H1 (cell line): Measurements from ENCODE around the gene COL19A1. TPM values are rescaled to one million over a fixed set of nuclear protein-coding genes. Genes with fewer than 3 reads are reported as not detected.

Experiments
- BRCA1 ChIP-seq: IDR thresholded peaks from 2 replicates; pipeline ENCODE4 v1.6.1; 2012; ENCODE audit warnings: low read depth, low read length, improper control_type of control experiment
- CEBPB ChIP-seq: IDR thresholded peaks from 2 replicates; pipeline ENCODE4 v1.6.1; 2012; ENCODE audit warnings: low read depth, low read length
- KDM4A ChIP-seq: IDR thresholded peaks from one replicate; pipeline ENCODE4 v1.7.1; 2012; ENCODE audit warnings: low read depth, mild to moderate bottlenecking, moderate library complexity, low read length, inconsistent platforms; ENCODE audit not compliant: severe bottlenecking
- KDM5A ChIP-seq: fragments of 200-600 bp; IDR thresholded peaks from 2 replicates; pipeline ENCODE4 v1.7.1; 2012; ENCODE audit warnings: mild to moderate bottlenecking, low read length, inconsistent platforms, mixed read lengths
- POU5F1 ChIP-seq: IDR thresholded peaks from 2 replicates; pipeline ENCODE4 v1.6.1; 2011; ENCODE audit warnings: low read depth, mild to moderate bottlenecking, low read length, moderate library complexity
- RXRA ChIP-seq: IDR thresholded peaks from 2 replicates; pipeline ENCODE4 v1.6.1; 2011; ENCODE audit warnings: low read depth, mild to moderate bottlenecking, low read length, moderate library complexity; ENCODE audit not compliant: insufficient read depth
- SP4 ChIP-seq: IDR thresholded peaks from 2 replicates; pipeline ENCODE4 v1.6.1; 2012; ENCODE audit warnings: low read length, inconsistent platforms
- TAF1 ChIP-seq: IDR thresholded peaks from 2 replicates; pipeline ENCODE4 v1.6.1; 2011; ENCODE audit warnings: mild to moderate bottlenecking, low read depth, low read length
- polyA plus RNA-seq, 7 experiments: library from polyadenylated mRNA; depleted of rRNA in 3 of 7; stranded (reverse) in 5 of 7; unstranded in 2 of 7; fragments of >200 nt in 5 of 7; fragments of 200-250 nt in 2 of 7; gene quantifications; 1 replicate in 5 of 7; 2 replicates in 1 of 7; 4 replicates in 1 of 7; pipeline versions ENCODE4 v1.2.1 to v1.2.3, GENCODE V29; 2011 to 2013; ENCODE audit warnings: missing spikeins in 2 of 7, mixed read lengths in 2 of 7
- total RNA-seq: library from RNA; stranded (reverse); fragmentation: NEBNext Ultra II Directional; extraction: Animal tissue kit (Norgen Biotek cat#: 25700); gene quantifications from 2 replicates; pipeline ENCODE4 v1.2.1, GENCODE V29; 2021
- TF ChIP-seq, protein P1 (sequence below): fragments of 300-600 bp; sonication (generic); IDR thresholded peaks from 2 replicates; pipeline ENCODE4 v1.7.1; 2012; ENCODE audit warnings: low read length, moderate library complexity, mild to moderate bottlenecking, inconsistent platforms; ENCODE audit not compliant: insufficient replicate concordance

The COL19A1 gene
- total and polyA plus RNA-seq, 2 of the 8 experiments (the other 6 are each of a cell fraction or from before 2014, with no cell fraction given) = not detected

DNA sequence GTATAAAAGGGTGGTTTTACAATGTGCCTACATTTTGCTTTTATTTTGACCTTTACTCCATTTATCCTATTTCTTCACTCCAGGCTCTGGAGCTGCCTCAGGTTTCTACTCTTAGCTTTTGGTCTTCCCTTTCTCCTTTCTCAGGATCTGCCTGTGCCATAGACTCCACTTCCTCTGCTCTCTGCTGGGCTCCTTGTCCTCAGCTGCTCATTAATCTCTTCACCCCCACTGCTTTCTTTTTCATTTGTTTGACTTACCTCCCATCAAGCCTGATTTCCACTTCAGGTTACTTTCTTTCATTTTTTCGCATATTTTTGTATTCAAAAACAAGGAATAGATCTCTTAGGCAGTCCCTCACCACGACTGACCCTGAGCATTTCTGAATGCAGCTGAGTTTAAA, 106.8 kb downstream of the COL19A1 start (continued):
- TF ChIP-seq, protein P1, sequence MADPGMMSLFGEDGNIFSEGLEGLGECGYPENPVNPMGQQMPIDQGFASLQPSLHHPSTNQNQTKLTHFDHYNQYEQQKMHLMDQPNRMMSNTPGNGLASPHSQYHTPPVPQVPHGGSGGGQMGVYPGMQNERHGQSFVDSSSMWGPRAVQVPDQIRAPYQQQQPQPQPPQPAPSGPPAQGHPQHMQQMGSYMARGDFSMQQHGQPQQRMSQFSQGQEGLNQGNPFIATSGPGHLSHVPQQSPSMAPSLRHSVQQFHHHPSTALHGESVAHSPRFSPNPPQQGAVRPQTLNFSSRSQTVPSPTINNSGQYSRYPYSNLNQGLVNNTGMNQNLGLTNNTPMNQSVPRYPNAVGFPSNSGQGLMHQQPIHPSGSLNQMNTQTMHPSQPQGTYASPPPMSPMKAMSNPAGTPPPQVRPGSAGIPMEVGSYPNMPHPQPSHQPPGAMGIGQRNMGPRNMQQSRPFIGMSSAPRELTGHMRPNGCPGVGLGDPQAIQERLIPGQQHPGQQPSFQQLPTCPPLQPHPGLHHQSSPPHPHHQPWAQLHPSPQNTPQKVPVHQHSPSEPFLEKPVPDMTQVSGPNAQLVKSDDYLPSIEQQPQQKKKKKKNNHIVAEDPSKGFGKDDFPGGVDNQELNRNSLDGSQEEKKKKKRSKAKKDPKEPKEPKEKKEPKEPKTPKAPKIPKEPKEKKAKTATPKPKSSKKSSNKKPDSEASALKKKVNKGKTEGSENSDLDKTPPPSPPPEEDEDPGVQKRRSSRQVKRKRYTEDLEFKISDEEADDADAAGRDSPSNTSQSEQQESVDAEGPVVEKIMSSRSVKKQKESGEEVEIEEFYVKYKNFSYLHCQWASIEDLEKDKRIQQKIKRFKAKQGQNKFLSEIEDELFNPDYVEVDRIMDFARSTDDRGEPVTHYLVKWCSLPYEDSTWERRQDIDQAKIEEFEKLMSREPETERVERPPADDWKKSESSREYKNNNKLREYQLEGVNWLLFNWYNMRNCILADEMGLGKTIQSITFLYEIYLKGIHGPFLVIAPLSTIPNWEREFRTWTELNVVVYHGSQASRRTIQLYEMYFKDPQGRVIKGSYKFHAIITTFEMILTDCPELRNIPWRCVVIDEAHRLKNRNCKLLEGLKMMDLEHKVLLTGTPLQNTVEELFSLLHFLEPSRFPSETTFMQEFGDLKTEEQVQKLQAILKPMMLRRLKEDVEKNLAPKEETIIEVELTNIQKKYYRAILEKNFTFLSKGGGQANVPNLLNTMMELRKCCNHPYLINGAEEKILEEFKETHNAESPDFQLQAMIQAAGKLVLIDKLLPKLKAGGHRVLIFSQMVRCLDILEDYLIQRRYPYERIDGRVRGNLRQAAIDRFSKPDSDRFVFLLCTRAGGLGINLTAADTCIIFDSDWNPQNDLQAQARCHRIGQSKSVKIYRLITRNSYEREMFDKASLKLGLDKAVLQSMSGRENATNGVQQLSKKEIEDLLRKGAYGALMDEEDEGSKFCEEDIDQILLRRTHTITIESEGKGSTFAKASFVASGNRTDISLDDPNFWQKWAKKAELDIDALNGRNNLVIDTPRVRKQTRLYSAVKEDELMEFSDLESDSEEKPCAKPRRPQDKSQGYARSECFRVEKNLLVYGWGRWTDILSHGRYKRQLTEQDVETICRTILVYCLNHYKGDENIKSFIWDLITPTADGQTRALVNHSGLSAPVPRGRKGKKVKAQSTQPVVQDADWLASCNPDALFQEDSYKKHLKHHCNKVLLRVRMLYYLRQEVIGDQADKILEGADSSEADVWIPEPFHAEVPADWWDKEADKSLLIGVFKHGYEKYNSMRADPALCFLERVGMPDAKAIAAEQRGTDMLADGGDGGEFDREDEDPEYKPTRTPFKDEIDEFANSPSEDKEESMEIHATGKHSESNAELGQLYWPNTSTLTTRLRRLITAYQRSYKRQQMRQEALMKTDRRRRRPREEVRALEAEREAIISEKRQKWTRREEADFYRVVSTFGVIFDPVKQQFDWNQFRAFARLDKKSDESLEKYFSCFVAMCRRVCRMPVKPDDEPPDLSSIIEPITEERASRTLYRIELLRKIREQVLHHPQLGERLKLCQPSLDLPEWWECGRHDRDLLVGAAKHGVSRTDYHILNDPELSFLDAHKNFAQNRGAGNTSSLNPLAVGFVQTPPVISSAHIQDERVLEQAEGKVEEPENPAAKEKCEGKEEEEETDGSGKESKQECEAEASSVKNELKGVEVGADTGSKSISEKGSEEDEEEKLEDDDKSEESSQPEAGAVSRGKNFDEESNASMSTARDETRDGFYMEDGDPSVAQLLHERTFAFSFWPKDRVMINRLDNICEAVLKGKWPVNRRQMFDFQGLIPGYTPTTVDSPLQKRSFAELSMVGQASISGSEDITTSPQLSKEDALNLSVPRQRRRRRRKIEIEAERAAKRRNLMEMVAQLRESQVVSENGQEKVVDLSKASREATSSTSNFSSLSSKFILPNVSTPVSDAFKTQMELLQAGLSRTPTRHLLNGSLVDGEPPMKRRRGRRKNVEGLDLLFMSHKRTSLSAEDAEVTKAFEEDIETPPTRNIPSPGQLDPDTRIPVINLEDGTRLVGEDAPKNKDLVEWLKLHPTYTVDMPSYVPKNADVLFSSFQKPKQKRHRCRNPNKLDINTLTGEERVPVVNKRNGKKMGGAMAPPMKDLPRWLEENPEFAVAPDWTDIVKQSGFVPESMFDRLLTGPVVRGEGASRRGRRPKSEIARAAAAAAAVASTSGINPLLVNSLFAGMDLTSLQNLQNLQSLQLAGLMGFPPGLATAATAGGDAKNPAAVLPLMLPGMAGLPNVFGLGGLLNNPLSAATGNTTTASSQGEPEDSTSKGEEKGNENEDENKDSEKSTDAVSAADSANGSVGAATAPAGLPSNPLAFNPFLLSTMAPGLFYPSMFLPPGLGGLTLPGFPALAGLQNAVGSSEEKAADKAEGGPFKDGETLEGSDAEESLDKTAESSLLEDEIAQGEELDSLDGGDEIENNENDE = no peak
- TF ChIP-seq BRCA1 (no peak), CEBPB (no peak), SP4 (no peak), TAF1 (no peak), KDM4A (no peak), KDM5A (no peak), RXRA (no peak), POU5F1 (no peak)
